ENCODE measurements around the gene RYR3.

DNA sequence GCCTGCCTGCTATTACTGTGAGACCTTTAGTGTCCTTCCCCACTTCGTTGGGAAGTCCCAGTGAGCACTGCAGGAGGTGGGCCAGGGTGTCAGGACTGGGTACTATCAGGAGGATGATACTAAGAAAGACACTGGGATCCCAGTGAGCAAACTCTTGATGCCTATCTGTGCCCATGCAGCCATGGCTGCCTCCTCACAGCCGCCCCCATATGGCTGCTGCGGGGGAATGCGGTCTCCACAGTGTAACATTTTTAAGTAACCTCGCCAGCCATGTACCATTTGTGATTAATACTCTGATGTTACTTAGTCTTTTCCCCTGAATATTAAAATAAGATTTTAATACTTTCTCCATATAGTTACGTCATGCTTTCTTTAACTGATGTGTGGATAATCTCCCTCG lies 312.2 kb downstream of the RYR3 start:
- TF ChIP-seq, protein P1, sequence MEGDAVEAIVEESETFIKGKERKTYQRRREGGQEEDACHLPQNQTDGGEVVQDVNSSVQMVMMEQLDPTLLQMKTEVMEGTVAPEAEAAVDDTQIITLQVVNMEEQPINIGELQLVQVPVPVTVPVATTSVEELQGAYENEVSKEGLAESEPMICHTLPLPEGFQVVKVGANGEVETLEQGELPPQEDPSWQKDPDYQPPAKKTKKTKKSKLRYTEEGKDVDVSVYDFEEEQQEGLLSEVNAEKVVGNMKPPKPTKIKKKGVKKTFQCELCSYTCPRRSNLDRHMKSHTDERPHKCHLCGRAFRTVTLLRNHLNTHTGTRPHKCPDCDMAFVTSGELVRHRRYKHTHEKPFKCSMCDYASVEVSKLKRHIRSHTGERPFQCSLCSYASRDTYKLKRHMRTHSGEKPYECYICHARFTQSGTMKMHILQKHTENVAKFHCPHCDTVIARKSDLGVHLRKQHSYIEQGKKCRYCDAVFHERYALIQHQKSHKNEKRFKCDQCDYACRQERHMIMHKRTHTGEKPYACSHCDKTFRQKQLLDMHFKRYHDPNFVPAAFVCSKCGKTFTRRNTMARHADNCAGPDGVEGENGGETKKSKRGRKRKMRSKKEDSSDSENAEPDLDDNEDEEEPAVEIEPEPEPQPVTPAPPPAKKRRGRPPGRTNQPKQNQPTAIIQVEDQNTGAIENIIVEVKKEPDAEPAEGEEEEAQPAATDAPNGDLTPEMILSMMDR (IDR thresholded peaks at IDR 0.05; ENCODE audit: insufficient read depth, low read length, poor library complexity, severe bottlenecking): no peak
- TF ChIP-seq EZH2phosphoT487 (conservative IDR thresholded peaks at IDR 0.05; ENCODE audit: low read length): no peak

All from SU-DHL-6 (cell line).